ENCODE data around the gene GALNTL6.

GALNTL6 gene

GRCh38 chr4:172650758-172651530 is 837.7 kb downstream of the GALNTL6 start:
- no peak for DNase-seq (ENCODE audit: extremely low read depth in 1 of 2, low read depth in 1 of 2)

- no peak for DNase-seq (ENCODE audit: extremely low read depth in 1 of 2, low read depth in 1 of 2)
Measured at GRCh38 chr4:172651961-172652360, 838.8 kb downstream of the GALNTL6 start.

- DNase-seq (ENCODE audit: extremely low read depth in 1 of 2, low read depth in 1 of 2): no peak
Measured at GRCh38 chr4:172652369-172652768, 839.2 kb downstream of the GALNTL6 start.

GRCh38 chr4:172653676-172654075 is 840.5 kb downstream of the GALNTL6 start:
- no peak for DNase-seq (ENCODE audit: extremely low read depth in 1 of 2, low read depth in 1 of 2)

GRCh38 chr4:172654457-172654856 is 841.3 kb downstream of the GALNTL6 start:
- no peak for DNase-seq (ENCODE audit: extremely low read depth in 1 of 2, low read depth in 1 of 2)

GRCh38 chr4:172656055-172656454 is 842.9 kb downstream of the GALNTL6 start:
- DNase-seq (ENCODE audit: extremely low read depth in 1 of 2, low read depth in 1 of 2): no peak

GRCh38 chr4:172657081-172657480 is 843.9 kb downstream of the GALNTL6 start:
- DNase-seq (ENCODE audit: extremely low read depth in 1 of 2, low read depth in 1 of 2): no peak

- no peak for DNase-seq (ENCODE audit: extremely low read depth in 1 of 2, low read depth in 1 of 2)
Measured at GRCh38 chr4:172660251-172660650, 847.0 kb downstream of the GALNTL6 start.

- DNase-seq (ENCODE audit: extremely low read depth in 1 of 2, low read depth in 1 of 2): no peak
Measured at GRCh38 chr4:172662113-172662512, 848.9 kb downstream of the GALNTL6 start.

- DNase-seq (ENCODE audit: extremely low read depth in 1 of 2, low read depth in 1 of 2): no peak
Measured at GRCh38 chr4:172666711-172667368, 853.6 kb downstream of the GALNTL6 start.

- no peak for DNase-seq (ENCODE audit: extremely low read depth in 1 of 2, low read depth in 1 of 2)
Measured at GRCh38 chr4:172674811-172675210, 861.6 kb downstream of the GALNTL6 start.

- no peak for DNase-seq (ENCODE audit: extremely low read depth in 1 of 2, low read depth in 1 of 2)
Measured at GRCh38 chr4:172675232-172675631, 862.0 kb downstream of the GALNTL6 start.

- DNase-seq (ENCODE audit: extremely low read depth in 1 of 2, low read depth in 1 of 2): no peak
Measured at GRCh38 chr4:172680691-172681090, 867.5 kb downstream of the GALNTL6 start.

- no peak for DNase-seq (ENCODE audit: extremely low read depth in 1 of 2, low read depth in 1 of 2)
Measured at GRCh38 chr4:172683021-172683420, 869.8 kb downstream of the GALNTL6 start.

GRCh38 chr4:172686021-172686420 is 872.8 kb downstream of the GALNTL6 start:
- DNase-seq (ENCODE audit: extremely low read depth in 1 of 2, low read depth in 1 of 2): no peak

- no peak for DNase-seq (ENCODE audit: extremely low read depth in 1 of 2, low read depth in 1 of 2)
Measured at GRCh38 chr4:172688534-172688933, 875.3 kb downstream of the GALNTL6 start.

GRCh38 chr4:172691552-172691951 is 878.3 kb downstream of the GALNTL6 start:
- no peak for DNase-seq (ENCODE audit: extremely low read depth in 1 of 2, low read depth in 1 of 2)

- no peak for DNase-seq (ENCODE audit: extremely low read depth in 1 of 2, low read depth in 1 of 2)
Measured at GRCh38 chr4:172692701-172693100, 879.5 kb downstream of the GALNTL6 start.

- DNase-seq (ENCODE audit: extremely low read depth in 1 of 2, low read depth in 1 of 2): no peak
Measured at GRCh38 chr4:172698256-172698655, 885.1 kb downstream of the GALNTL6 start.

GRCh38 chr4:172705565-172705964 is 892.4 kb downstream of the GALNTL6 start:
- DNase-seq (ENCODE audit: extremely low read depth in 1 of 2, low read depth in 1 of 2): no peak

- no peak for DNase-seq (ENCODE audit: extremely low read depth in 1 of 2, low read depth in 1 of 2)
Measured at GRCh38 chr4:172706000-172706399, 892.8 kb downstream of the GALNTL6 start.

- DNase-seq (ENCODE audit: extremely low read depth in 1 of 2, low read depth in 1 of 2): no peak
Measured at GRCh38 chr4:172707622-172708021, 894.4 kb downstream of the GALNTL6 start.

All from stimulated activated CD8-positive, alpha-beta memory T cell treated with anti-CD3 and anti-CD28 coated beads, Interleukin-7, amount 100 ng/mL, for 48 hours (primary cell).